HCT116 (cell line): ENCODE measurements around the gene KHK. TPM values are rescaled to one million over a fixed set of nuclear protein-coding genes. Genes with fewer than 3 reads are reported as not detected.

Experiments
- ATAC-seq: fragments of 200-7000 bp; cut with Tn5 transposase; 2 replicates; pipeline ENCODE4 v1.9.1; 2020; ENCODE audit warnings: mild to moderate bottlenecking, moderate library complexity
- BruUV-seq: library from RNA; stranded (reverse); fragments of 400-500 nt; replicated peaks from 2 replicates; lab custom pipeline; 2021; lab: Mats Ljungman, UMichigan
- CTCF ChIA-PET: fragments of 300-600 bp; sonication (Branson Sonifier 250); formaldehyde crosslinking; loops from one replicate; lab custom pipeline; 2021; ENCODE audit warnings: antibody characterized with exemption; lab: Charles Lee
- POLR2A ChIA-PET: fragments of 300-600, 350-600 bp; sonication (Branson Sonifier 250); formaldehyde crosslinking; loops from one replicate; lab custom pipeline; 2021; ENCODE audit warnings: antibody characterized with exemption; lab: Charles Lee
- RAD21 ChIA-PET, 2 experiments: fragments of 300-600 bp; sonication (Branson Sonifier 250); formaldehyde crosslinking; loops; one replicate each; lab custom pipeline; 2023; ENCODE audit warnings: low total read pairs in 2 of 2; ENCODE audit not compliant: uncharacterized antibody in 2 of 2, unreplicated experiment in 2 of 2, low non-redundant PET in 1 of 2; lab: Charles Lee
- DNase-seq: peaks from one replicate; pipeline ENCODE4 v3.0.0-alpha.2; 2010; ENCODE audit warnings: low read depth, low spot score
- H2AFZ ChIP-seq: fragments of 200-600 bp; shearing (Covaris generic), sonication (generic); 2 replicates; pipeline ENCODE4 v1.6.1; 2017; ENCODE audit warnings: low read depth, mixed run types, mixed read lengths, antibody characterized with exemption, low read length; ENCODE audit not compliant: poor library complexity, severe bottlenecking
- H3K27ac ChIP-seq: 2 replicates; pipeline ENCODE4 v1.5.1; 2012; ENCODE audit warnings: low read depth, low read length
- H3K27me3 ChIP-seq: fragments of 200-600 bp; sonication (generic); 2 replicates; pipeline ENCODE4 v1.6.1; 2016; ENCODE audit warnings: mixed run types, low read length, mixed read lengths; ENCODE audit not compliant: insufficient read depth
- H3K36me3 ChIP-seq, 2 experiments: fragments of 200-500 bp in 1 of 2; fragments of 200-600 bp in 1 of 2; sonication (Bioruptor generic) in 1 of 2; sonication (generic) in 1 of 2; 2 replicates each; pipeline versions ENCODE4 v1.5.1 to v1.6.1; 2014 to 2016; ENCODE audit warnings: low read length in 2 of 2, inconsistent platforms in 1 of 2, mixed read lengths in 1 of 2, mixed run types in 1 of 2; ENCODE audit not compliant: insufficient read depth in 2 of 2, control insufficient read depth in 1 of 2
- H3K4me1 ChIP-seq, 2 experiments: fragments of 200-600 bp in 1 of 2; sonication (generic) in 1 of 2; 2 replicates each; pipeline versions ENCODE4 v1.5.1 to v1.6.1; 2012 to 2017; ENCODE audit warnings: low read length in 2 of 2, inconsistent platforms in 1 of 2, mild to moderate bottlenecking in 1 of 2, mixed read lengths in 1 of 2, mixed run types in 1 of 2, moderate library complexity in 1 of 2; ENCODE audit not compliant: insufficient read depth in 2 of 2, control insufficient read depth in 1 of 2
- H3K4me2 ChIP-seq: fragments of 200-600 bp; sonication (generic); 2 replicates; pipeline ENCODE4 v1.6.1; 2017; ENCODE audit warnings: mixed run types, low read length, mixed read lengths
- H3K4me3 ChIP-seq, 2 experiments: fragments of 200-600 bp in 1 of 2; sonication (generic) in 1 of 2; replicated peaks in 1 of 2; 2 replicates each; pipeline ENCODE4 v1.5.1; 2011 to 2016; ENCODE audit warnings: low read length in 2 of 2, control low read depth in 1 of 2, low read depth in 1 of 2, mild to moderate bottlenecking in 1 of 2, mixed read lengths in 1 of 2, mixed run types in 1 of 2
- H3K79me2 ChIP-seq: fragments of 200-600 bp; sonication (generic); 2 replicates; pipeline ENCODE4 v1.6.1; 2017; ENCODE audit warnings: mild to moderate bottlenecking, mixed run types, low read length, moderate library complexity, mixed read lengths; ENCODE audit not compliant: insufficient read depth
- H3K9ac ChIP-seq: fragments of 200-600 bp; sonication (generic); 2 replicates; pipeline ENCODE4 v1.6.1; 2016; ENCODE audit warnings: low read length, mixed read lengths
- H3K9me2 ChIP-seq: fragments of 200-600 bp; sonication (generic), shearing (Covaris generic); 2 replicates; pipeline ENCODE4 v1.6.1; 2017; ENCODE audit warnings: mixed run types, mild to moderate bottlenecking, moderate library complexity; ENCODE audit not compliant: insufficient read depth
- H3K9me3 ChIP-seq, 2 experiments: fragments of 200-500 bp in 1 of 2; fragments of 200-600 bp in 1 of 2; sonication (Bioruptor generic) in 1 of 2; sonication (generic) in 1 of 2; 2 replicates each; pipeline ENCODE4 v1.6.1; 2014 to 2017; ENCODE audit warnings: low read length in 2 of 2, mixed read lengths in 2 of 2, inconsistent platforms in 1 of 2, low read depth in 1 of 2, mild to moderate bottlenecking in 1 of 2, mixed run types in 1 of 2, moderate library complexity in 1 of 2; ENCODE audit not compliant: control insufficient read depth in 1 of 2, insufficient read depth in 1 of 2
- H4K20me1 ChIP-seq: fragments of 200-600 bp; sonication (generic), shearing (Covaris generic); 2 replicates; pipeline ENCODE4 v1.6.1; 2017; ENCODE audit warnings: mixed run types, mild to moderate bottlenecking, moderate library complexity; ENCODE audit not compliant: insufficient read depth
- ATF3 ChIP-seq: IDR thresholded peaks from 2 replicates; pipeline ENCODE4 v1.6.1; 2012
- CBX3 ChIP-seq: IDR thresholded peaks from 2 replicates; pipeline ENCODE4 v1.6.1; 2012; ENCODE audit warnings: low read depth
- CEBPB ChIP-seq: IDR thresholded peaks from 2 replicates; pipeline ENCODE4 v1.6.1; 2012; ENCODE audit warnings: low read depth
- CTCF ChIP-seq, 3 experiments: fragments of 200-600 bp in 1 of 3; sonication (generic) in 1 of 3; IDR thresholded peaks in 2 of 3; conservative IDR thresholded peaks in 1 of 3; 2 replicates each; pipeline ENCODE4 v1.5.1; 2012 to 2017; ENCODE audit warnings: low read depth in 2 of 3, low read length in 2 of 3, antibody characterized with exemption in 1 of 3, borderline replicate concordance in 1 of 3, control low read depth in 1 of 3, mild to moderate bottlenecking in 1 of 3, mixed read lengths in 1 of 3, mixed run types in 1 of 3, moderate library complexity in 1 of 3; ENCODE audit not compliant: insufficient read depth in 1 of 3
- EGR1 ChIP-seq: IDR thresholded peaks from 2 replicates; pipeline ENCODE4 v1.6.1; 2012; ENCODE audit warnings: low read depth
- EZH2 ChIP-seq: fragments of 200-600 bp; sonication (generic); IDR thresholded peaks from 2 replicates; pipeline ENCODE4 v1.6.1; 2017; ENCODE audit warnings: antibody characterized with exemption, mixed run types
- EZH2phosphoT487 ChIP-seq: fragments of 200-600 bp; IDR thresholded peaks from 2 replicates; pipeline ENCODE4 v1.6.1; 2018; ENCODE audit warnings: antibody characterized with exemption, borderline replicate concordance
- FOSL1 ChIP-seq: IDR thresholded peaks from 2 replicates; pipeline ENCODE4 v1.6.1; 2012; ENCODE audit warnings: low read depth
- JUND ChIP-seq: IDR thresholded peaks from 2 replicates; pipeline ENCODE4 v1.6.1; 2012
- MAX ChIP-seq: IDR thresholded peaks from 2 replicates; pipeline ENCODE4 v1.6.1; 2012
- POLR2A ChIP-seq: IDR thresholded peaks from 2 replicates; pipeline ENCODE4 v1.7.0; 2011; ENCODE audit warnings: borderline replicate concordance; ENCODE audit not compliant: insufficient read depth, insufficient read length; ENCODE audit errors: extremely low read depth
- POLR2AphosphoS5 ChIP-seq: IDR thresholded peaks from 2 replicates; pipeline ENCODE4 v1.6.1; 2011; ENCODE audit warnings: mild to moderate bottlenecking, low read depth, low read length, moderate library complexity
- RAD21 ChIP-seq: IDR thresholded peaks from 2 replicates; pipeline ENCODE4 v1.6.1; 2012; ENCODE audit warnings: low read depth, mild to moderate bottlenecking
- REST ChIP-seq: IDR thresholded peaks from 2 replicates; pipeline ENCODE4 v1.6.1; 2012; ENCODE audit warnings: low read depth
- SIN3A ChIP-seq: IDR thresholded peaks from 2 replicates; pipeline ENCODE4 v1.6.1; 2012; ENCODE audit warnings: low read depth
- ZFX ChIP-seq: fragments of 450-650 bp; IDR thresholded peaks from 2 replicates; pipeline ENCODE4 v1.6.1; 2017
- ZNF274 ChIP-seq: fragments of 200-500 bp; sonication (Bioruptor generic); IDR thresholded peaks from 2 replicates; pipeline ENCODE4 v1.6.1; 2014; ENCODE audit warnings: mild to moderate bottlenecking, low read depth, low read length, inconsistent platforms
- intact Hi-C: fragments of 100-400 bp; cut with micrococcal nuclease; formaldehyde crosslinking; loops from 2 replicates; pipeline ENCODE4 v1.10.0; 2022
- total RNA-seq: library from RNA; stranded (reverse); gene quantifications from one replicate; pipeline ENCODE4 v1.2.1, GENCODE V29; 2021; ENCODE audit not compliant: unreplicated experiment
- TF ChIP-seq, protein P1 (sequence below): IDR thresholded peaks from 2 replicates; pipeline ENCODE4 v1.6.1; 2011; ENCODE audit warnings: mild to moderate bottlenecking, low read length, moderate library complexity; ENCODE audit not compliant: insufficient replicate concordance; ENCODE audit errors: extremely low read depth

Gene KHK
- total RNA-seq, 1 experiment from 2014 or later: 6.7 TPM

DNA sequence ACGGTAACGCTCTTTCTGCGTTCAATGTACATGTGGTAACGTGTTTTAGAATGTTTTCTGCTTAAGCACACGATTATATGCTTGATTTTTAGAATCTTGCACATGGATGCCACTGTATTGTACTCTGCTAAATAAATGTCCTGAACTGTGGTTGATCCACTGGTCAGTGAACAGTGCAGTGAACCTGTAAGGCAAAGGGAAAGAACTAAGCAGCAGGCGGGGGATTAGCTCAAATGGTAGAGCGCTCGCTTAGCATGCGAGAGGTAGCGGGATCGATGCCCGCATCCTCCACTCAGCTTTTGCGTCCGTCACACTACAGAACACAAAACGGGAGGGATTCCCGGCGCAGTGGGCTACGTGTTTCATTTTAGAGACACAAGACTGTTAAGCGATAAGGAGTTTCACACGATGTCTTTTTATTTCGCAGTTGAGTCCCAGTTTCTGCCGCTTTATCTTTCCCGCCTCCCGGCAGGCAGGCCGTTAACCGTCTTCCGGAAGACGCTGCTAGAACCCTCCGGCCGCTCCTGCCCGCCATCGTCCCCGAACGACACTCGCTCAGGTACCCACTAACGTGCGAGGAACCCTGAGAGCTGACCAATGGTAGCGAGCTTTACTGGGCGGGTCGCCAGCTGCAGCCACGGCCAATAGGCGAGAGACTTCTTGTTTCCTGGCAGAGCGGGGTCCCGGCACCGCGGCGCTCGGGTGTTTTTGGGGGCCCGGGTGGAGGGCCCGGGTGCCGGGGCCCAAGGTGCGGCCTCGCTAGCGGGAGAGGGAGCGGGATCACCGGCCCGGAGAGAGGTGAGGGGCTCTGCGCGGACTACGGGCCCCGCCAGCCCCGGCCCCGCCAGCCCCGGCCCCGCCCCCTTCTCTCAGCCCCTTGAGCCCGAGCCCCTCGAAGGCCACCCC, 35.3 kb upstream of the KHK start, which contains the start of gene AGBL5:
TSS of gene AGBL5 (plus strand) at position 673 of the 906 bp plus-strand sequence. CDS start 1,291 bp downstream, outside the sequence.
- intact Hi-C loops: loop anchor here (1.0 kb wide), 2 partner anchors 19 to 90 kb away; partner anchors contain the start of gene TMEM214
- no TSS peak for BruUV-seq
- TF ChIP-seq POLR2A: peak; percentile 59
- TF ChIP-seq, protein P1, sequence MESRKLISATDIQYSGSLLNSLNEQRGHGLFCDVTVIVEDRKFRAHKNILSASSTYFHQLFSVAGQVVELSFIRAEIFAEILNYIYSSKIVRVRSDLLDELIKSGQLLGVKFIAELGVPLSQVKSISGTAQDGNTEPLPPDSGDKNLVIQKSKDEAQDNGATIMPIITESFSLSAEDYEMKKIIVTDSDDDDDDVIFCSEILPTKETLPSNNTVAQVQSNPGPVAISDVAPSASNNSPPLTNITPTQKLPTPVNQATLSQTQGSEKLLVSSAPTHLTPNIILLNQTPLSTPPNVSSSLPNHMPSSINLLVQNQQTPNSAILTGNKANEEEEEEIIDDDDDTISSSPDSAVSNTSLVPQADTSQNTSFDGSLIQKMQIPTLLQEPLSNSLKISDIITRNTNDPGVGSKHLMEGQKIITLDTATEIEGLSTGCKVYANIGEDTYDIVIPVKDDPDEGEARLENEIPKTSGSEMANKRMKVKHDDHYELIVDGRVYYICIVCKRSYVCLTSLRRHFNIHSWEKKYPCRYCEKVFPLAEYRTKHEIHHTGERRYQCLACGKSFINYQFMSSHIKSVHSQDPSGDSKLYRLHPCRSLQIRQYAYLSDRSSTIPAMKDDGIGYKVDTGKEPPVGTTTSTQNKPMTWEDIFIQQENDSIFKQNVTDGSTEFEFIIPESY: no peak
- no peak for TF ChIP-seq EZH2
- no peak for TF ChIP-seq JUND
- TF ChIP-seq ZFX: no peak
- no peak for TF ChIP-seq ATF3
- TF ChIP-seq CEBPB: no peak
- TF ChIP-seq CTCF (IDR thresholded peaks at IDR 0.05 in 2 of 3, conservative IDR thresholded peaks at IDR 0.05 in 1 of 3; ENCODE audit: borderline replicate concordance in 1 of 3, insufficient read depth in 1 of 3, low read depth in 2 of 3, low read length in 2 of 3): no peak
- TF ChIP-seq FOSL1: no peak
- TF ChIP-seq RAD21: no peak
- no peak for TF ChIP-seq EGR1
- no peak for TF ChIP-seq CBX3
- peak; percentile 75 for TF ChIP-seq POLR2AphosphoS5
- TF ChIP-seq MAX: no peak
- TF ChIP-seq EZH2phosphoT487: no peak
- no peak for TF ChIP-seq REST
- TF ChIP-seq ZNF274: no peak
- no peak for TF ChIP-seq SIN3A

More for the DNA sequence above, 35.3 kb upstream of the KHK start, which contains the start of gene AGBL5:
- Histone ChIP-seq H3K9me2 (no peaks in the 10 kb centered on the region), H3K9ac (peak within 1 kb of the TSS; percentile 74), H3K4me2 (peak within 1 kb of the TSS; percentile 100), H3K36me3 (peaks cover 3 to 12% of the 10 kb centered on the region in 2 experiments; a peak in 2 of 4 replicates), H3K4me3 (peak within 1 kb of the TSS; percentile 88 to 94), H3K4me1 (peaks cover 11 to 25% of the 10 kb centered on the region in 2 experiments), H3K27ac (peak within 1 kb of the TSS; percentile 69), H2AFZ (no peak within 1 kb of the TSS), H4K20me1 (no peaks in the 10 kb centered on the region), H3K27me3 (no peaks in the 10 kb centered on the region), H3K9me3 (no peaks in the 10 kb centered on the region), H3K79me2 (no peaks in the 10 kb centered on the region)
- ATAC-seq (peak; percentile 73), DNase-seq (peak; percentile 91)
- RAD21 ChIA-PET: interaction anchor here (0.8 to 2.1 kb wide), 2 partner anchors 89 kb away, joined by 3 to 7 read pairs; no protein-coding TSS in a partner anchor
- CTCF ChIA-PET: interaction anchor here (0.6 to 2.3 kb wide), 7 partner anchors 20 to 252 kb away, joined by 3 to 21 read pairs (median 3); partner anchors contain the start of gene OST4
- POLR2A ChIA-PET: interaction anchor here (0.7 to 1.5 kb wide), 5 partner anchors 13 to 252 kb away, joined by 3 to 5 read pairs (median 4); partner anchors contain the start of genes KHK and OST4
